Measurements from ENCODE around the gene CXADR.

DNA sequence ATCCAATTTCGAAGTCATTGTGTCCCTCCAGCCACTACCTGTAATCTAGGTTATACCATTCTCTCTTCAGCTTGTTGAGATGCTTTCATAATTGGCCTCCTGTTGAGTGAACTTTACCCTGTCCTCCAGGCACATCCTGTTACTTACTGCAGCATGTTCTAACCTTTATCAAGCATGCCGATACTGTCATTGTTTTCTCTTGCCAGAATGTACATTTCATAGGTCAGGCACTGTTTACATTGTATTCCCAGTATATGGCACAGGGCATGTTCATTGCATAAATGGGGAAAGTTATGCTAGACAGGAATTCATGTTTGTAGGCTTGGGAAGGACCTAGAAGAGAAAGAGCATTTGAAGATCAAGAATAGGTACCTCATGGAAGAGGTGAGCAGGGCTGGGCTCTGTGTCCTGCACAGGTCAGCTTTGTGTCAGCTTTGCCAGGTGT is 10.2 kb downstream of the CXADR start:
- no peak for TF ChIP-seq EZH2phosphoT487 (IDR thresholded peaks at IDR 0.05; ENCODE audit: borderline replicate concordance, low read length)
- TF ChIP-seq, protein P1, sequence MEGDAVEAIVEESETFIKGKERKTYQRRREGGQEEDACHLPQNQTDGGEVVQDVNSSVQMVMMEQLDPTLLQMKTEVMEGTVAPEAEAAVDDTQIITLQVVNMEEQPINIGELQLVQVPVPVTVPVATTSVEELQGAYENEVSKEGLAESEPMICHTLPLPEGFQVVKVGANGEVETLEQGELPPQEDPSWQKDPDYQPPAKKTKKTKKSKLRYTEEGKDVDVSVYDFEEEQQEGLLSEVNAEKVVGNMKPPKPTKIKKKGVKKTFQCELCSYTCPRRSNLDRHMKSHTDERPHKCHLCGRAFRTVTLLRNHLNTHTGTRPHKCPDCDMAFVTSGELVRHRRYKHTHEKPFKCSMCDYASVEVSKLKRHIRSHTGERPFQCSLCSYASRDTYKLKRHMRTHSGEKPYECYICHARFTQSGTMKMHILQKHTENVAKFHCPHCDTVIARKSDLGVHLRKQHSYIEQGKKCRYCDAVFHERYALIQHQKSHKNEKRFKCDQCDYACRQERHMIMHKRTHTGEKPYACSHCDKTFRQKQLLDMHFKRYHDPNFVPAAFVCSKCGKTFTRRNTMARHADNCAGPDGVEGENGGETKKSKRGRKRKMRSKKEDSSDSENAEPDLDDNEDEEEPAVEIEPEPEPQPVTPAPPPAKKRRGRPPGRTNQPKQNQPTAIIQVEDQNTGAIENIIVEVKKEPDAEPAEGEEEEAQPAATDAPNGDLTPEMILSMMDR (IDR thresholded peaks at IDR 0.05; ENCODE audit: low read depth, low read length, poor library complexity, severe bottlenecking): no peak

Data from DOHH2 (cell line).